ENCODE data around the gene TMC4.

GRCh38 chr19:54156953-54157352, 16.0 kb downstream of the TMC4 start:
- TF ChIP-seq EZH2phosphoT487 (IDR thresholded peaks at IDR 0.05; ENCODE audit: insufficient read depth, low read depth) = no peak
- no peak for TF ChIP-seq EZH2 (IDR thresholded peaks at IDR 0.05; ENCODE audit: insufficient read depth, poor library complexity, severe bottlenecking)
